ENCODE results near the gene MZB1.

The MZB1 gene

DNA sequence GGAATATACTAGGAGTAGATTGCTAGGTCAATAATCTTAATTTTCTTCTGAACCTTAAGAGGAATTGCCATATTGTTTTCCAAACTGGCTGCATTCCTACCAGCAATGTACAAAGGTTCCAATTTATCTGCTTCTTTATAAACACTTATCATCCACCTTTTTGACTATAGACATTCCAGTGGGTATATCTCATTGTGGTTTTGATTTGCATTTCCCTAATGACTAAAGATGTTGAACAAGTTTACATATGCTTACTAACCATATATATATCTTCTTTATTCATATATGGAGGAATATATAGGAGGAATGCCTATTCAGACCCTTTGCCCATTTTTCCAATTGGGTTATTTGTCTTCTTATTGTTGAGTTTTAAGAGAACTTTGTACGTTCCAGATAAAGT, 42.0 kb upstream of the MZB1 start:
- Histone ChIP-seq H3K36me3 (ENCODE audit: low read depth) (peaks cover 4% of the 10 kb centered on the region; the same call in 1 of the 2 replicates), H3K27ac (ENCODE audit: poor library complexity, severe bottlenecking) (no peak overlapping the region), H3K9me3 (ENCODE audit: severe bottlenecking) (no peaks in the 10 kb centered on the region), H3K4me3 (ENCODE audit: severe bottlenecking) (no peak overlapping the region), H3K27me3 (ENCODE audit: insufficient read depth, poor library complexity, severe bottlenecking) (no peaks in the 10 kb centered on the region), H3K4me1 (ENCODE audit: insufficient read depth, poor library complexity, severe bottlenecking) (no peaks in the 10 kb centered on the region)
- no peak for TF ChIP-seq CTCF (IDR thresholded peaks at IDR 0.05; ENCODE audit: poor library complexity, severe bottlenecking)
- peak; percentile 40; the same call in 1 of the 3 replicates for ATAC-seq (ENCODE audit: low read depth)
- DNase-seq (ENCODE audit: low spot score), result no peak

GRCh38 chr5:139430015-139430414, 40.3 kb upstream of the MZB1 start:
- Histone ChIP-seq H3K36me3 (ENCODE audit: low read depth) (peaks cover 7% of the 10 kb centered on the region; the same call in 1 of the 2 replicates), H3K9me3 (ENCODE audit: severe bottlenecking) (no peaks in the 10 kb centered on the region), H3K27me3 (ENCODE audit: insufficient read depth, poor library complexity, severe bottlenecking) (no peaks in the 10 kb centered on the region), H3K4me1 (ENCODE audit: insufficient read depth, poor library complexity, severe bottlenecking) (no peaks in the 10 kb centered on the region), H3K4me3 (ENCODE audit: severe bottlenecking) (no peak overlapping the region), H3K27ac (ENCODE audit: poor library complexity, severe bottlenecking) (no peak overlapping the region)
- ATAC-seq (ENCODE audit: low read depth), result no peak
- DNase-seq (ENCODE audit: low spot score), result no peak
- TF ChIP-seq CTCF (IDR thresholded peaks at IDR 0.05; ENCODE audit: poor library complexity, severe bottlenecking), result no peak

DNA sequence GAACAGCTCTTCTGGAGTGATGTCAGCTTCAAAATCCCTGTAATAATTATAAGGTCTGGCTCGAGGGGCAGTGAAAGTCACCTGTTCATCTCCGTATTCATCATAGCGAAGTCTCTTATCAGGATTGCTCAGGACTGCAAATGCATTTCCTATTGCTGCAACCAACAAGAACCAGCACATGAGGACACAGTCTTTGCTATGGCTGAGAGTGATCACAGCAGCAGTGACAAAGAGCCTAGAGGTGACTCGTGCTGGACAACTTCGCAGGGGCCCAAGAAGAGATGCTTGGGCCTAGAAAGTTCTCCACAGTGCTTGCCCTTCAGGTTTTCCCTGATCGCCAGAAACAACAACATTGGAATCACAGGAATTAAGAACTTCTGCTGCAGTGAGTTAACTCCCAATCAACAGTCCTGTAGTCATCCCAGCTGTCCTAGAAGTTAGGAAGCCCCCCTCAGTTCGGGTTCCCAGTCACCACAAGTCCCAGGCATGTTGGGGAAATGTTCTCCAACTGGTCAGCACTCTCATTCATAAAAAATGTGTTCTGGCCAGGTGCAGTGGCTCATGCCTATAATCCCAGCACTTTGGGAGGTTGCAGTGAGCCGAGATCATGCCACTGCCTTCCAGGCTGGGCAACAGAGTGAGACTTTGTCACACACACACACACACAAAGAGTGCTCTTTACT, 36.6 kb upstream of the MZB1 start:
- H3K4me1 ChIP-seq (ENCODE audit: insufficient read depth, poor library complexity, severe bottlenecking), result no peaks in the 10 kb centered on the region
- no peaks in the 10 kb centered on the region for H3K27me3 ChIP-seq (ENCODE audit: insufficient read depth, poor library complexity, severe bottlenecking)
- H3K9me3 ChIP-seq (ENCODE audit: severe bottlenecking), result no peaks in the 10 kb centered on the region
- ATAC-seq (ENCODE audit: low read depth) (0 out of 3 replicates have a peak, but pooled peaks have one; percentile 24), DNase-seq (ENCODE audit: low spot score) (no peak)
- no peak overlapping the region for H3K27ac ChIP-seq (ENCODE audit: poor library complexity, severe bottlenecking)
- TF ChIP-seq CTCF (IDR thresholded peaks at IDR 0.05; ENCODE audit: poor library complexity, severe bottlenecking), result no peak
- peaks cover 5% of the 10 kb centered on the region; the same call in 1 of the 2 replicates for H3K36me3 ChIP-seq (ENCODE audit: low read depth)
- H3K4me3 ChIP-seq (ENCODE audit: severe bottlenecking), result no peak overlapping the region

- no peak for TF ChIP-seq CTCF (IDR thresholded peaks at IDR 0.05; ENCODE audit: poor library complexity, severe bottlenecking)
- H3K27ac ChIP-seq (ENCODE audit: poor library complexity, severe bottlenecking), result no peak overlapping the region
- no peaks in the 10 kb centered on the region for H3K27me3 ChIP-seq (ENCODE audit: insufficient read depth, poor library complexity, severe bottlenecking)
- no peak overlapping the region for H3K4me3 ChIP-seq (ENCODE audit: severe bottlenecking)
- no peaks in the 10 kb centered on the region for H3K9me3 ChIP-seq (ENCODE audit: severe bottlenecking)
- no peak for ATAC-seq (ENCODE audit: low read depth)
- H3K4me1 ChIP-seq (ENCODE audit: insufficient read depth, poor library complexity, severe bottlenecking), result no peaks in the 10 kb centered on the region
- DNase-seq (ENCODE audit: low spot score), result no peak
- H3K36me3 ChIP-seq (ENCODE audit: low read depth), result peaks cover 9% of the 10 kb centered on the region
Measured at GRCh38 chr5:139425497-139425896, 35.8 kb upstream of the MZB1 start.

- no peaks in the 10 kb centered on the region for H3K27me3 ChIP-seq (ENCODE audit: insufficient read depth, poor library complexity, severe bottlenecking)
- peaks cover 16% of the 10 kb centered on the region; the same call in 1 of the 2 replicates for H3K36me3 ChIP-seq (ENCODE audit: low read depth)
- no peak overlapping the region for H3K4me3 ChIP-seq (ENCODE audit: severe bottlenecking)
- H3K9me3 ChIP-seq (ENCODE audit: severe bottlenecking), result no peaks in the 10 kb centered on the region
- H3K27ac ChIP-seq (ENCODE audit: poor library complexity, severe bottlenecking), result no peak overlapping the region
- peak; percentile 98 for TF ChIP-seq CTCF (IDR thresholded peaks at IDR 0.05; ENCODE audit: poor library complexity, severe bottlenecking)
- H3K4me1 ChIP-seq (ENCODE audit: insufficient read depth, poor library complexity, severe bottlenecking), result no peaks in the 10 kb centered on the region
- DNase-seq (ENCODE audit: low spot score), result no peak
- ATAC-seq (ENCODE audit: low read depth), result peak; percentile 79
Measured at GRCh38 chr5:139422307-139422893, 32.7 kb upstream of the MZB1 start.
